Measurements from ENCODE around the gene YAF2.

The YAF2 gene

DNA sequence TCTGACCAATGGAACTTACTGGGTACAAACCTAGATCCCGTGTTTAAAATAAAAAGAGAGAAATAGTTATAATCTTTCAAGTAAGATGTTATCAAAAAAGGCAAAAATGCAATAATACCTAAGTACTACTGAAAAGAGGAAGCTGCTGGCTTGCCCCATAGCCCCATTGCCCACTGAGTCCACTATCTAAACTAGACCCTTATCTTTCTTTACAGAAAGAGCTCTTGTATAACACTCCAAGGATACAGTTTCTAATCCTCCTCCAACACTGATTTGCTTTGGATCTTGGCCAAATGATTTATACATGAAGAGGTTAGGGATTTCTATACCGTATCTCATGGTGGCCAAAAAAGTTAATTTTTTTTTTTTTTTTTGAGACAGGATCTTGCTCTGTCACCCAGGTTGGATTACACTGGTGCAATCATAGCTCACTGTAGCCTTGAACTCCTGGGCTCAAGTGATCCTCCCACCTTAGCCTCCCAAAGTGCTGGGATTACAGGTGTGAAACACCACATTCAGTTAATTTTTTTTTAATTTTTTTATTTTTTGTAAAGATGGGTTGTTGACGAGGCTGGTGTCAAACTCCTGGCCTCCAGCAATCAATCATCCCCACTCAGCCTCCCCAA, 96.0 kb downstream of the YAF2 start:
- no peak for DNase-seq

DNA sequence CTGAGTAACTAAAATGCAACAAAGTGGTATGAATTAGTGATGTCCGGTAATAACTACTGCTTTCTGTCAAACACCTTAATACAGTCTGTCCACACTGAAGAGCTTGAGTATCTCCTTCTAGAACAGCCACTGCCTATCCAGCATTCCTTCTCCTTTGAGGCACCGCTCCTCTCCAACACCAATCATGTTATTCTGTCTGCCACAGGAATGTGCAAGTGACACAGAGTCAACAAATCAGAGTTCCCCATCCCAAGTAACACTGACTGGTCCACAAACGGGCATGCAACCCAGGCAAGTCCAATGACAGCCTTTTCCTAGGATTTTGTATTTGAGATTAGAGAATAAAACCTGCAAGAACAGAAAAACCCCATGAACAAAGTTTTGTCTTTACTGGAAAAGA, 97.1 kb downstream of the YAF2 start:
- no peak for DNase-seq

DNA sequence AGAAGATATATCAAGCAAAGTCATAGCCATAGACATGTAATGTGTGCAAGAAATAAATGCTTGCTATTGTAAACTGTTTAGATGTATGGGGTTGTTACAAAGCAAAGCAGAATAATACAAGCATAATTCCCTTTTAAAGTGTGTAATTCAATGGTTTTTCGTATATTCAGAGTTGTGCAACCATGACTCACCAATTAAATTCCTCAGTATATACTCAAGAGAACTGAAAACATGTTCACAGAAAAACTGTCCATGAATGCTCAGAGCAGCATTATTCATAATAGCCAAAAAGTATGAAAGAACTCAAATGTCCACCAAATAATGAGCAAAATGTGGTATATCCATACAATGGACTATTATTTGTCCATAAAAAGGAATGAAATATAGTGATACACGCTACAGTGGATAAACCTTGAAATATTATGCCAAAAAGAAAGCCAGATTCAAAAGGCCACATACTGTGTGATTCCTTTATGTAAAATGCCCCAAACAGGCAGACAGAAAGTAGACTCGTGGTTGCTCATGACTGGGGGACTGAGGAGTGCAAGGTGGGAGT, 102.7 kb downstream of the YAF2 start:
- DNase-seq = no peak

DNA sequence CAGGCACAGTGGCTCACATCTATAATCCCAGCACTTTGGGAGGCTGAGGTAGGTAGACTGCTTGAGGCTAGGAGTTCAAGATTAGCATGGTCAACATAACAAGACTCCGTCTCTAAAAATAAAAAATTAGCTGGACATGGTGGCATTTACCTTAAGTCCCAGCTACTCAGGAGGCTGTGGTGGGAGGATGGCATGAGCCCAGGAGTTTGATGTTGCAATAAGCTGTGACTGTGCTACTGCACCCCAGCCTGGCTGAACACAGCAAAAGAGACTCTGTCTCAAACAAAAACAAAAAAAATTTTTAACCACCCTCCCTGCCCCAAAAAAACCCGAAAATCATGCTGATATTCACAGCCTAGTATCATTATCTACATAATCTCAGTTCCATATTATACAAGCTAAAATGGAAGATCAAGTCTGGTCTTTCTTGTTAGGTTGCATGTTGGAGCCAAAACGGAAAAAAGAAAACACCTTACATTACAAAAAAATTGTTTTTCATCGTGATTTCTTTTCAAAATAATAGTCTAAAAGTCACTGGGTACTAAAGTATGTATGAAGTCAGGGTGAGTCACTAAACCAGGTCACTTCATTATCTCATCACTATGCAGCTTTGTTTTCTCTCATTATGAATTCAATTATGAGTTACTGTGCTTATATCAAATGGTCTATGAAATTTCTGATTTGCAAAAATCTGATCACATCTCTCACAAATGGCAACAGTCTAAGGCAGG, 107.2 kb downstream of the YAF2 start:
- DNase-seq = no peak

DNA sequence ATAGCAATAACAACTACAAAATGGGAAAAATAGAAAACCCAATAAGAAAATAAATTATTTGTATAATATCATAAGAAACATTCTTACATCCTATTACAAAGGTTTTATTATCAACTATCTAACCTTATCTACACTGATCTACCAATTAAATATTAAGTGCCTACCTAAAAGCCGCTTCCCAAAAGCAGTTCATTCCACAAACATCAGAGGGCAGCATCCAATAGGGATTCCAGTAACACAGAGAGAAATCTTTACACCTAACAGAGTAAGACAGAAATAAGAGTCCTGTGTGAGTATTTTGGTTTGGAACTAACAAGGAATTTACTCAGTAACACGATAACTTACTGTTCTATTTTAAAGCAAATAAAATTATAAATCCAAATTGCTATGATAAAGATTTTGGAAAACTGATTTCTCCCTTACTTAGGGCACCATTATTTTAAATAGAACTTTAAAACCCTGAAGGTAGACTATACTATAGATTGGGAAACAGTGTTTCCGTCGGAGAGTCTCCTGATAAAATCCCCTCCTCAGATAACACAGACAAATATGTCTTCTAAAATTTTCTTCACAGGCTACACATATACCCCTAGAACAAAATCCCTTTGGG, 108.3 kb downstream of the YAF2 start:
- DNase-seq = peak; percentile 40

DNA sequence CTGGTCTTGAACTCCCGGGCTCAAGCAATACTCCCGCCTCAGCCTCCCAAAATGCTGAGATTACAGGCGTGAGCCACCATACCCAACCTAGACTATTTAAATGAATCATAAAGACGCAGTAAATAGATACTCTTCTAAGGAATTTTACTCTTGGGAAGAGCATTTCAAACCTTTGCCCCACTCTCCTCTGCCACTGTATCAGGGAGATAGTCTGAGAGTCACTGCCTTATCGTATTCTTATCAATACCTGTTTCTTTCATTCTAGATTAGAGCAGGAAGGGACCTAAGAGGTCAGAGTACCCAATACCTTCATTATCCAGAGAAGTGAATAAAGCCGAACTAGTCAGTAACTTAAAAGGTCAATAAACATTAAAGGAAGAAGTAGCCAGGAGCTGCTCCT, 109.2 kb downstream of the YAF2 start:
- DNase-seq = no peak

DNA sequence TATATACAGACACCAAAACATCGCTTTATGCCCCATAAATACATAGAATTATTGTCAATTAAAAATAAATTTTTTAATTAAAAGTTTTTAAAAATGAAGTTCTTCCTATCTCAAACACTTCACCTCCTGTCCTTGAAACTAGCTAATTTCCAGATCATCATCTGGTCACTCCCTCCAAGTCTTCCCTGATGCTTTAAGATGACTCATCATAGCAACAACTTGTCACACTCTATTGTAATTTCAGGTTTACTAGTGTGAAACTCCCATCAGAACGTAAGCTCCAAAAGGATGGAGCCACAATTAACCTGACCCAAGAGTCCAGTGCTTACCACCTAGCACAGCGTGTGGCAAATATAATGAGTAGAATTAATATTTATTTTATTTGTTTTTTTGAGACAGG, 109.7 kb downstream of the YAF2 start:
- DNase-seq = no peak

DNA sequence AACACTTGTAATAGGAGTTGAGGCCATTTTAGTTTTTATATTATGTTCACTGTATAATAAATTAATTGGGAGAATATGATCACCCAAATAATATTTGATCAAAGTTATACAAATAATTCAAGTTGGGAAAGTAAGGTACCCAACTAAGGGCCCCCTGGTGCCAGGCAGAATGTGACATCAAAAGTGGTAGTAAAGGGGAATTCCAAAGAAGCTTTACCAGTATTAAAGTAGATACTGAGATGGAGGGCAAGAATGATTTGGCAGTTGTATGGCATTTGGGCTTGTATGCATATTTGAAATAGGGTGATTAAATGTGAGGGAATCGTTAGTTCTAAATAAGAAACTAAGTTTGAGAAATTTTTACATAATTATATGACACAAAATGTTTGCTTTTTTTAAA, 111.1 kb downstream of the YAF2 start:
- DNase-seq = no peak

DNA sequence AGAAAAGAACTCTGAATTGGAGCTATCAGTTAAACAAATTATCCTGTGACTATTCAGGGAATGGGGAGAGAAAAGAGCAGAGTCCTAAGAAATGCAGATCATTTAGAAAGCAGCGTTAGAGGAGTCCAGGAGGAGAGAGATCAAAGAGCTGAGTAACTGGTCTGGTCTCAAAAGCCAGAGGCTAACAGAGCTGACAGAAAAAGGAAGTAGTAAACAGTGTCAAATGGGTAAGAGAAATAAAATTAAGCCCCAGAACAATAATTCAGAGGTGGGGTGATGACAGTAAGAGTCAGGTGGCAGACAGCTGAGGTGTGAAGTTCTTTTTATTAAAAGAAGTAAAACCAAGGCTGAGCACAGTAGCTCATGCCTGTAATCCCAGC, 112.7 kb downstream of the YAF2 start:
- DNase-seq = no peak

DNA sequence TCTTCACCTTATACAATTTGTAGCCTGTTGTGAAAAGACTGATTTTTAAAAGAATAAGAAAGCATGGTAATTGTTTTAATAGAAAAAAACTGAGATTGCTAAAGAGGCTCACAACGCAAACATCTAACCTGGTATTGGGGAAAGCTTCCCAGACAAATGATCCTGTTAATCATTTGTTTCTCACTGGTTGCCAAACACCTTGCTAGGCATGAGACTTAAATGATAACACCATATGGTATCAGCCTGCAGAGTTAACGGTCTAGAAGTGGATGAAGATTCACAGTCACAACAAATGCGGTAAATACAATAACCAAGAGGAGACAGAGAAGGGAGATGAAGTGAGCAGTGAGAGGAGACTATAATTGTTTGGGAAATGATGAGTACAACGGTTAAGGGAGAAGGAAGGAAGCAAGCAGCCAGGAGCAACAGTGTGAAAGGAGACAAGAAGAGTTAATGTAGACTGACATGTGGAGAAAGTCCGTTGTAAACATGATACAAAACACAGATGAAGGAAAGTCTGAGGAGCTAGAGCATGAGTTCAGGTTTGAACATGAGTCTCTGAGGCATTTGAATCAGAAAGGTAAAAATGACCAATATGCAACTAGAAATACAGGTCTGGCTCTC, 113.2 kb downstream of the YAF2 start:
- DNase-seq = no peak

DNA sequence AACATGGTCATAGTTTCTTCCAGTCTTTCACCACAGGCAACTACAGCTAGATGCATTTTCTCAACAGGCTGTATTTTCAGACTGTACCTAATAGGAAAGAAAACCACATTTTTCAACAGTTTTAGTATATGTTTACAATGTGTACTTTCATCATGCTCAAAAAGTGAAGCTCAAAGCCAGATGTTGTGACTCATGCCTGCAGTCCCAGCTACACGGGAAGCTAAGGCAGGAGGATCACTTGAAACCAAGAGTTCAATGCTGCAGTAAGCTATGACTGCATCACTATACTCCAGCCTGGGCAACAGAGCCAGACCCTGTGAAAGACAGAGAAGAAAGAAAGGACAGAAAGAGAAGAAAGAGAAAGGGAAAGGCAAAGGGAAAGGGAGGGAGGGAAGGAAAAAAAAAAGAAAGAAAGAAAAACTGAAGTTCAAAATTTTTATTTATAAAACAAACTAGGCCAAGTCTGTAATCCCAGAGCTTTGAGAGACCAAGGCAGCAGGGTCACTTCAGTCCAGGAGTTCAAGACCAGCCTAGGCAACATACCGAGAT, 118.9 kb downstream of the YAF2 start:
- no peak for DNase-seq

DNA sequence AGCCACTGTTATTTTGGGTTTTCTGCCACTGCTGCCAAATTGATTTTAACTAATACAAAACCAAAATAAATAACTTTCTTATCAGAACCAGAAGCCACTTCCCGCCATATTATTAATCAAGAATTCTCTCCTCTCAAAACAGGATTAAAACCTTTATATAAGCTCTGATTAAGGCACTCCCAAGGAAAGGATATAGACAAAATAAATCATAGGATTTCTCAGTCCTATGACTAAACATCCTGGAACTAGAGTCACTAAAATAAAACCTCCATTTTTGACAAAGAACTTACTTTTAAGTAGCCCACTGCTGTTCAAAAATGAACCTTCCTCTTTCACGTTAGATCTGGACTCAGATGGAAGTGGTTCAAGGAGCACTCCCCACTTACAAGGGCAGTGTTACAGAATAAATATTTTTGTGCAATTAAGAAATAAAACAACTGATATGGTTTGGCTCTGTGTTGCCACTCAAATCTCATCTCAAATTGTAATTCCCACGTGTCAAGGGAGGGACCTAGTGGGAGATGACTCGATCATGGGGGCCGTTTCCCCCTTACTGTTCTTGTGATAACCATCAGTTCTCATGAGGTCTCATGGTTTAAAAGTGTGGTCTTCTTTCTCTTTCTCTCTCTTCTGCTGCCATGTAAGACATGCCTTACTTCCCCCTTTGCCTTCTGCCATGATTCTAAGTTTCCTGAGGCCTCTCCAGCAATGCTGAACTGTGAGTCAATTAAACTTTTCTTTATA, 119.7 kb downstream of the YAF2 start:
- no peak for DNase-seq

DNA sequence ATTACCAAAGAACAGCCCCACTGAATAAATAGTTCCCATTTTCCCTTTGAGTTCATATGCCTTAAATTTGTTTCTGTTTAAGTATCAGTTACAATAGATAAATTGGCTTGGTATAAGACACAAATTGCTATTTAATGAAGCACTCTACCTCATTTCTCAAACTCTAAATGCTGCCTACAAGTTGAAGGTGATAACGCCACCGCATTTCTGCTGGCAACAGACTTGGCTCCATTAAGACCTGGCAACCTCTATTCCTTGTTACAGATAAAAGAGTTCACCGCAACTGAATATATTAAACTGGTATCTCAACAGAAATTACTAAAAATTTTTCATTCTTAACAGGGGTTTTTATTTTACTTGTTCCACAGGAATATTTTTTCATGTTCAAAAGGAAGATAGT, 129.0 kb downstream of the YAF2 start:
- DNase-seq = no peak

Data from T1000 (cell line).